Kidney (tissue), 14 donors: ENCODE results near the gene GPC4. TPM values are rescaled to one million over a fixed set of nuclear protein-coding genes. Genes with fewer than 3 reads are reported as not detected.

ENCODE experiments used
- DNase-seq, 5 donors: peaks; one replicate each; pipeline ENCODE4 v3.0.0-alpha.2; 2013 to 2020
- FAIRE-seq: peaks from 2 replicates; lab custom pipeline; 2012; peaks lifted over from hg19 to GRCh38; lab: Jason Lieb, UNC
- H3K27ac ChIP-seq, 2 donors: one replicate each; pipeline ENCODE4 v1.7.0; 2013; ENCODE audit warnings: low read depth in 2 of 2, low read length in 2 of 2, inconsistent platforms in 1 of 2
- H3K27me3 ChIP-seq: one replicate; pipeline ENCODE4 v1.7.1; 2013; ENCODE audit warnings: low read length, inconsistent platforms; ENCODE audit not compliant: control insufficient read depth, insufficient read depth
- H3K36me3 ChIP-seq, 3 donors: one replicate each; pipeline versions ENCODE4 v1.7.0 to v1.7.1; 2013; ENCODE audit warnings: low read length in 3 of 3, control low read depth in 1 of 3, inconsistent platforms in 1 of 3; ENCODE audit not compliant: insufficient read depth in 3 of 3, control insufficient read depth in 2 of 3
- H3K4me1 ChIP-seq, 3 donors: one replicate each; pipeline versions ENCODE4 v1.7.0 to v1.7.1; 2013; ENCODE audit warnings: low read length in 3 of 3, inconsistent platforms in 1 of 3, low read depth in 1 of 3; ENCODE audit not compliant: control insufficient read depth in 2 of 3, insufficient read depth in 2 of 3
- H3K4me3 ChIP-seq, 3 donors: one replicate each; pipeline versions ENCODE4 v1.7.0 to v1.8.1; 2013; ENCODE audit warnings: low read length in 3 of 3, control low read depth in 1 of 3, inconsistent platforms in 1 of 3
- H3K9ac ChIP-seq, 3 donors: one replicate each; pipeline versions ENCODE4 v1.7.0 to v1.7.1; 2013; ENCODE audit warnings: low read length in 3 of 3, control low read depth in 1 of 3, inconsistent platforms in 1 of 3
- H3K9me3 ChIP-seq, 3 donors: one replicate each; pipeline versions ENCODE4 v1.7.0 to v1.7.1; 2013; ENCODE audit warnings: low read length in 3 of 3, control low read depth in 1 of 3, inconsistent platforms in 1 of 3; ENCODE audit not compliant: control insufficient read depth in 2 of 3, insufficient read depth in 1 of 3
- CTCF ChIP-seq: IDR thresholded peaks from 3 replicates; pipeline ENCODE4 v1.5.1; 2012; ENCODE audit warnings: mild to moderate bottlenecking, moderate library complexity, borderline replicate concordance; ENCODE audit not compliant: insufficient read depth; ENCODE audit errors: extremely low read depth
- intact Hi-C: fragments of 100-400 bp; cut with DNase I; formaldehyde crosslinking; loops from one replicate; pipeline ENCODE4 v1.11.1; 2022
- polyA plus RNA-seq: library from polyadenylated mRNA; stranded (reverse); fragments of 350-450 nt; fragmentation: Illumina TruSeq; extraction: RNeasy Lipid Tissue Mini Kit (QIAGEN cat#74804); gene quantifications from one replicate; pipeline ENCODE4 v1.2.3, GENCODE V29; 2014; ENCODE audit warnings: low read depth, low replicate concordance; ENCODE audit not compliant: insufficient read depth
- total RNA-seq: library from RNA; stranded (reverse); fragmentation: NEBNext Ultra II Directional; extraction: Animal tissue kit (Norgen Biotek cat#: 25700); gene quantifications from one replicate; pipeline ENCODE4 v1.2.1, GENCODE V29; 2021
- donor health status: control.
- donor health status: control.
- donor health status: control.
- donor health status: control.
- donor health status: control.
- donor health status: DM: yes; HTN: yes; CAD: no.
- donor health status: Normal renal cell carcinoma (clear cell type).

GPC4 gene
- total and polyA plus RNA-seq, 2 donors from 2014 or later, result 19.5 to 70.3 TPM

- Histone ChIP-seq H3K27ac (no peak overlapping the region), H3K27me3 (no peaks in the 10 kb centered on the region), H3K9ac (no peak overlapping the region), H3K36me3 (no peaks in the 10 kb centered on the region), H3K4me1 (peaks cover 0 to 3% (median 2%) of the 10 kb centered on the region in 3 donors), H3K9me3 (no peaks in the 10 kb centered on the region), H3K4me3 (no peak overlapping the region)
- TF ChIP-seq CTCF, result no peak
- FAIRE-seq (no peak), DNase-seq (no peak)
- intact Hi-C loops, result no loop called here
These were observed 12.3 kb downstream of the GPC4 start for GRCh38 chrX:133402830-133403625.

- Histone ChIP-seq H3K9me3 (no peaks in the 10 kb centered on the region), H3K27me3 (no peaks in the 10 kb centered on the region), H3K9ac (no peak overlapping the region), H3K4me3 (no peak overlapping the region), H3K4me1 (peaks cover 0 to 3% (median 2%) of the 10 kb centered on the region in 3 donors), H3K36me3 (no peaks in the 10 kb centered on the region), H3K27ac (no peak overlapping the region)
- no peak for TF ChIP-seq CTCF
- FAIRE-seq, result peak; percentile 62
- intact Hi-C loops, result no loop called here
- peak in 2 of 5 donors; percentile 46 to 71 for DNase-seq
These were observed 13.2 kb downstream of the GPC4 start for GRCh38 chrX:133402042-133402453.

- FAIRE-seq, result no peak
- DNase-seq, result no peak
- peak overlapping the region in 1 of 2 donors; percentile 17 for H3K27ac ChIP-seq
- no peaks in the 10 kb centered on the region for H3K27me3 ChIP-seq
- H3K4me3 ChIP-seq, result no peak overlapping the region
- no peaks in the 10 kb centered on the region for H3K9me3 ChIP-seq
- intact Hi-C loops, result no loop called here
- no peak for TF ChIP-seq CTCF
- no peaks in the 10 kb centered on the region for H3K36me3 ChIP-seq
- peaks cover 0 to 3% (median 2%) of the 10 kb centered on the region in 3 donors for H3K4me1 ChIP-seq
- no peak overlapping the region for H3K9ac ChIP-seq
These were observed 13.8 kb downstream of the GPC4 start for GRCh38 chrX:133401536-133401935.
